T-helper 1 cell treated with Interleukin-12 subunit alpha and Interleukin-12 subunit beta and Interleukin-4 antibody, amounts not matched to agents 30 ng/mL and 1 ng/mL, for 36 hours (primary cell): ENCODE measurements around the gene TPRX2. TPM values are rescaled to one million over a fixed set of nuclear protein-coding genes. Genes with fewer than 3 reads are reported as not detected.
"Not testable (repeated sequence)": the region's sequence is repeated elsewhere in the genome, so short reads cannot be mapped to it uniquely, and the experiment has no call there.

Source experiments
- intact Hi-C: fragments of 100-400 bp; cut with micrococcal nuclease; formaldehyde crosslinking; loops from one replicate; pipeline ENCODE4 v1.15.1; 2024
- total RNA-seq: library from RNA; stranded (reverse); gene quantifications from 2 replicates; pipeline ENCODE4 v1.2.3, GENCODE V29; 2022

The TPRX2 gene
- total RNA-seq, 1 donor from 2014 or later: not detected

DNA sequence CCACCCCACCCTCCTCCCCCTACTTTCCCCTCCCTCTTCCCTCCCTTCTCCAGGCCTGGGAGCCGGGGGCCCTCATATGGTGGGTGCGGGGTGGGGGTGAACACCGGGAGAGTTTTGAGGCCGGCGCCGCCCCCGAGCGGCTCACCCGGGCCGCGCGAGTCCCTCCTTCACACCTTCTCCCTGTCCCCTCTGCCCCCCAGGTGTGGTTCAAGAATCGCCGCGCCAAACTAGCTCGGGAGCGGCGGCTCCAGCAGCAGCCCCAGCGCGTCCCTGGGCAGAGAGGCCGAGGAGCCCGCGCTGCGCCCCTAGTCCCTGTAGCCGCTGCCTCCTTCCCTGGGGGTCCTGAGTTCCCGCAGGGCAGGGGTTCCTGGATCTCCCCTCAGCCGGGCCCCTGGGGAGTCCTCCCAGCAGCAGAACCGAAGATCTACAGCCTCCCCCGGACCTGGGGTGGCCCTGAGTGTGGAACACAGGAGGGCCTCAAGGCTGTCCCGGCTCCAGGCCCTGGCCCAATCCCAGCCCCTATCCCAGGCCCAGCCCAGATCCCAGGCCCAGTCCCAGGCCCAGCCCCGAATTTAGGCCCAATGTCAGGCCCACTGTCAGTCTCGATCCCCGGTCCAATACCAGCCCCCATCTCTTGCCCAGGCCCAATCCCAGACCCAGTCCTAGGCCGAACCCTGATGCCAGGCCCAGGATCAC, 1.7 kb downstream of the TPRX2 start:
- intact Hi-C loops: no loop called here

DNA sequence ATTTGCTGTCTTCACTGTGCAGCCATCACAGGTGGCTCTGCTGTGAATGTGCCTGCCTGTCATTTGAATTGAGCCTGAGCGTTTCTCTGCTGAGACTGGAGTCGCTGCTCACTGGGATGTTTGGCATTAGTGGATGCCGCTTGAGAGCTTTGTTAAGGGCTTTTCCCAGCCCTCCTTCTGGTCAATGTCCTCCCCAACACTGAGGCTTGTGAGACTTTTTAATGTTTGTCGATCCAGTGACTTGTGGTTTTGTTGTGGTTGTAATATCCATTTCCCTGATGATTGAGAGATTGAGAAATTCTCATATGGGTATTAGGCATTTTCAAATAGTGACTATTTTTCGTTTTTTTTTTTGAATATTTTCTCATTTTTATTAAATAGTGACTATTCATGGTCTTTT, 2.6 kb downstream of the TPRX2 start:
- intact Hi-C loops: no loop called here

DNA sequence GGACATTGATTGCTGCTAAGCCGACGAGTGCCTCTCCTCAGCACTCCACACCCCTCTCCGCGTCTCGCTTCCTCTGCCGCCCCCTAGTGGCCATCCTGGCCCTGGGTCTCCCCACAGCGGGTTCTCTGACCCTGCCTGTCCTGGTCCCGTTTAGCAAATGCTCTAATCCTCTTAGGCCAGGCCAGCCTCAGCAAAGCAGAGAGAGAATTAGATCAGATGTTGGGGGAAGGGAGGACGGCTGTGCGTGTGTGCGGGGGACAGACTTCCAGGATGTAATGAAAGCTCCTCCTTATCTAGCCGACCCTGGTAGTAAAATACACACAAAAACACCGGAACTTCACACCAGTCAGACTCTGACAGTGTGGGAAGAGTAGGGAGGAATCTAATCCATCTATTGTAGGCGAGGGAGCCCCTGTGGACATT, 4.5 kb downstream of the TPRX2 start:
- intact Hi-C loops: loop anchor here (1.0 kb wide), 1 partner anchor 50 kb away; no protein-coding TSS in a partner anchor

DNA sequence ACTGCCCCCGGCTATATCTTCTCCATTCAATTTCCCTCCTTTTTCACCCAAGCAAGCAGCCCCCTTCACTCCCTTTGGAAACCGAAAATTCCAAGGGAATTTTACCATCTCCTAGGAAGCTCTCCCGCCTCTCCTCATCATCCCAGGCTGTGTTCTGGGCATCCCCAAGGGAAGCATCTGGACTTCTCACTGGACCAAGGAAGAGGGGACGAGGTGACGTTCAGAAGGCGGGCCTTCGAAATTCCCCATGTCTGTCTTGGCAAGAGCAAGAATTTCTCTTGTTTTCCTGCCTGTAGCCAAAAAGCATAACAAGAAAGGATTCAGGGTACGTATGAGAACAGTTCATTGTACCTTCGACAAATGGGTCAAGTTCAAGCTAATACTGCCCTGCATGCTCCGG, 6.1 kb downstream of the TPRX2 start:
- intact Hi-C loops: no loop called here

DNA sequence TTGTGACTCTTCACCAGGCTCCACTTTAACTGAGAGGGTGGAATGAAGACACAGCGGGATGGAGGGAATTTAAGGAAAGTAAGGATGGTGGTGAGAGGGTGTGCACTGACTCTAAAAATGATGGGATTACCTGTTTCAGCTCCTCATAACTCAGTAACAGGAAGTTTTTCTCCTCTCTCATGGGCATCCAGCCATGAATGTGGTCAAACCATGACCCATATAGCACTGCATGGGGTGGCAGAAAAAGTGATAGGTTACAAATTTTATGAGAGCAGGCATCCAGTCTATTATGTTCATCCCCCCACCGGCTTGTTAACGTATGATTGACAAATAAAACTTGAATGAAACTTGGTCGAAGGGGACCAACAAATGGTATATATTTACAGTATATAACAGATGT, 19.9 kb downstream of the TPRX2 start:
- intact Hi-C loops: no loop called here

DNA sequence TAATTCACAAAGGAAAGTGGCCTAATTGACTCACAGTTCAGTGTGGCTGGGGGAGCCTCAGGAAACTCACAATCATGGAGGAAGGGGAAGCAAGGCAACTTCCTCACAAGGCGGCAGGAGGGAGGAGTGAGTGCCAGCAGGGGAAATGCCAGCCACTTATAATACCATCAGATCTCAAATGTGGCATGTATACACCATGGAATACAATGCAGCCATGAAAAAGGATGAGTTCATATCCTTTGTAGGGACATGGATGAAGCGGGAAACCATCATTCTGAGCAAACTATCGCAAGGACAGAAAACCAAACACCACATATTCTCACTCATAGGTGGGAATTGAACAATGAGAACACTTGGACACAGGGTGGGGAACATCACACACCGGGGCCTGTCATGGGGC, 20.4 kb downstream of the TPRX2 start:
- intact Hi-C loops: not testable (repeated sequence)

DNA sequence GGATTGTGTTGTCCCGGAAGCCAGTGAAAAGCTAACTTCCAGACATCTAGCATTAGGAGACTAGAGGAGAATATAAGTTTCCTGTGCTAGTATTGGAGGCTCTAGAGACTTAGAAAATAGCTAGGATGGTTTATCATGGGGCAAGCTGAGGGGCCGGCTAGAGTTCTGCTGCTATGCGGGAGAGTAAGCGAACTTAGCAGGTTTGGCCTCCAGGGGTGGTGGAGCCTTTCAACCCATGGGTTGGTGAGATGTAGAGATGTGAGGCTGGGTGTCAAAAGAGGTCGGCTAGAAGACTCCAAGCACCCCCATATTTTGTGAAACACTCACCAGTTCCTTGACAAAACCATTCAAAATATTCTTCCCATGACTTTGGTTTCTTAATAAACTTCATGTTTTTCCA, 22.7 kb downstream of the TPRX2 start:
- intact Hi-C loops: no loop called here

DNA sequence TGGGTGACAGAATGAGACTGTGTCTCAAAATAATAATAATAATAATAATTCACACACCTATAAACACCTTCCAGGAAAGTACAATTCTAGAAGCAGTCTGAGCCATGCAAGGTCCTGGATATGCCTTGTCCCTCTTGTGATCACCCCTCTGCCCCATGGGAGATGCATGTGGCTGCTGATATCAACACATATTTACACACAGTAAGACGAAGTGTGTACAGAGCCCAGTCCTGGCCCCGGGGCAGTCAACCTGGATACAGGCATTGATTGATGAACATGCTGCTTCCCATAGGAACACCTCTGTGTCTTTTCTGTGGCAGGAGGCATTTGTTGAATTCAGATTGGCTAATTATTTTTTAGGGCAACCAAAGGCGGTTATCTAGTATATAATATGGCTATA, 23.9 kb downstream of the TPRX2 start:
- intact Hi-C loops: no loop called here

DNA sequence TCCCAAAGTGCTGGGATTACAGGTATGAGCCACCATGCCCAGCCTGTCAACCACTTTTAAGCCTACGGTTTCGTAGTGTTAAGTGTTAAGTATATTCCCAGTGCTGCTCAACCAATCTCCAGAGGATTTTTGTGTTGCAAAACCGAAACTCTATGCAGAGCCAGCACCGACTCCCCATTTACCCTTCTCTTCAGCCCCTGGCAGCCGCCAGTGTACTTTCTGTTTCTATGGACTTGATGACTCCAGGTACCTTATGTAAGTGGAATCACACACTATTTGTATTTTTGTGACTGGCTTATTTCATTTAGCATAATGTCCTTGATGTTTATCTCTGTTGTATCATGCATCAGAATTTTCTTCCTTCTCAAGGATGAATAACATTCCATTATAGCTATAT, 26.0 kb downstream of the TPRX2 start:
- intact Hi-C loops: no loop called here

DNA sequence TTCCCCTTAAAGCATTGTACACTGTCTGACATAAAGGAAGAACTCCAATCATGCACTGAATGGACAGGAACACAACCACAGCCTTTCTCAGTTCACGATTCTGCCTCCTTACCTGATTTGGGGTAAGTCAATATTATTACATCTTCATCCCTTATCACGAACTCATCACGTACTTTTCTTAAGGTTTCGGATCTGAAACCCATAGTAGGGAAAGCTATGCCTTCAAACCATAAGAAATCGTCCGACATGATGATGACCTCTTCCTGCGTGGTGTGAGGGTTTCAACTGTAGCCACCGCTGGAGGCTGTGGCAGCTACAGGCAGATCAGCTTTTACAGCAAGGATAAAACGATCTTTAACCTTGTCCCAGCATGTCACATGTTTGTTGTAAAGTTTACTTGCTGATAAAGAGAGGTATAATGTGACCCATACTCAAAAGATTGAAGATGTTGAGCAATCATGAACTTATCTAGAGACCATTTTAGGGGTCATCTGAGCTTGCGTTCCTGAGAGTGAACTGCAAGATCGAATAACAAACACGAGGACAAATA, 27.1 kb downstream of the TPRX2 start, which contains the start of gene SULT2A1:
TSS of gene SULT2A1 (minus strand) at position 306 of the 550 bp plus-strand sequence. CDS start at position 248, 58 bp downstream.
- intact Hi-C loops: no loop called here

DNA sequence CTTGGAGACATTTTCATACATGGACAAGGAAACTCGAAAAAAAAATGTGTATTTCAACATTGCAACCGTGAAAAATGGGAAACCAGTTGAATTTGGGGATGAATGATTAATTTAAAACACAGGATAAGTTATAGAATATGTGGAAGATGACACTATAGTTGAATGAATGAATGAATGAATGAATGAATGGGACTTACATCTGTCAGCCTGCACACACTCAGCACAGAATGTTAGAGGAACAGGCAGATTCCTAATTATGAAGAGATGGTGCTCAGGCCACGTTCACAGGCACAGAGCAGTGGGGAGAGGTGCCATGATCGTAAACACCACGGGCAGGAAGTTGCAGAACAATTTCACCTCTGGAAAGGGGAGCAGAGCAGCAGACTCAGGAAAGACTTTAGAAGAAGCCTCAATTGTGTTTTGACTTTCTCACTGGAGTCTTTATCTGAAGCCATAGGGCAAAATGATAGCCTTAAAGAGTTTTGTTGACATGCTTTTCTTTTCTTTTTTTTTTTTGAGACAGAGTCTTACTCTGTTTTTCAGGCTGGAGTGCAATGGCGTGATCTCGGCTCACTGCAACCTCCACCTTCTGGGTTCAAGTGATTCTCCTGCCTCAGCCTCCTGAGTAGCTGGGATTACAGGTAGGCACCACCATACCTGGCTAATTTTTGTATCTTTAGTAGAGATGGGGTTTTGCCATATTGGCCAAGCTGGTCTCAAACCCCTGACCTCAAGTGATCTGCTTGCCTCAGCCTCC, 32.0 kb downstream of the TPRX2 start:
- intact Hi-C loops: no loop called here

DNA sequence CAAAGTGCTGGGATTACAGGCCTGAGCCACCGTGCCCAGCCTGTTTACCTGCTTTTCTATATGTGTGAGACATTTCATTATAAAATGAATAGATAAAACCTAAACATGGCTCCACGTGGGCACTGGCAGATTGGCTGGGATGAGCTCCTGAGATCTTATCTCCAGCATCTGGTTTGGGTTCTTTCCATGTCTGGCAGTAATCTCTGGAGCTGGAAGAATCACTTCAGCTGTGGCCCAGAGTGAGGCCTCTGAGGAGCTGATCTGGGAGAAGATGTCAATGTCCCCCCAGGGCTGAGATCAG, 32.5 kb downstream of the TPRX2 start:
- intact Hi-C loops: no loop called here

DNA sequence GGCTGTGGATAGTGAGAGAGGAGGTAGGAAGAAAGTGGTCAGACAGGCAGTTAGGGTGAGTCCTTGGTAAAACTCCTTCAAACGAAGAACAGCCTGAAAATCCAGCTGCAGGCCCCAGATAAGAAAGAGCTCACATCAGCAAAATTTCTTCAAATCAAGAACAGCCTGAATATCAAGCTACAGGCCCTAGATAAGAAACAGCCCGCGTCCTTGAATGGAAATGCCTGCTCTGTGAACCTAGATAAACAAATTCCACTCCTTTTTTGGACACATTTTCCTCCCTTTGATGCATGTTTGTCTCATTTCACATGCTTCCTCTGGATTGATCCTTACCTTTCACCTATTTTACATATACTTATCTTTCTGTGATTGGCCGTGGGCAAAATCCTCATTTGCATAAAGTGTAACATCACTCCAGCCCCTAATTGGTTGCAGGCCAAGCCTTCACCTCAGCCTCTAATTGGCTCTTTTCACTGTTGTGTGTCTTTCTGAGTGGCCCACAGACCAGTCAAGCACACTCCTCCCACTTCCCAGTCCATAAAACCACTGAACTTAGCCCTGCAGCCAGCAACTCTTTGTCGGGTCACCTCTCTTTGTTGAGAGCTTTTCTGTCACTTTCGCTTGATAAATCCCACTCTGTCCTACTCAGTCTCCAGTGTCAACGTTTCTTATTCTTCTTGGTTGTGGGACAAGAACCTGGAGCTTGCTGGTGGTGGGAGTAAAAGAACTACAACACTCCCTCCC, 33.1 kb downstream of the TPRX2 start:
- intact Hi-C loops: no loop called here

DNA sequence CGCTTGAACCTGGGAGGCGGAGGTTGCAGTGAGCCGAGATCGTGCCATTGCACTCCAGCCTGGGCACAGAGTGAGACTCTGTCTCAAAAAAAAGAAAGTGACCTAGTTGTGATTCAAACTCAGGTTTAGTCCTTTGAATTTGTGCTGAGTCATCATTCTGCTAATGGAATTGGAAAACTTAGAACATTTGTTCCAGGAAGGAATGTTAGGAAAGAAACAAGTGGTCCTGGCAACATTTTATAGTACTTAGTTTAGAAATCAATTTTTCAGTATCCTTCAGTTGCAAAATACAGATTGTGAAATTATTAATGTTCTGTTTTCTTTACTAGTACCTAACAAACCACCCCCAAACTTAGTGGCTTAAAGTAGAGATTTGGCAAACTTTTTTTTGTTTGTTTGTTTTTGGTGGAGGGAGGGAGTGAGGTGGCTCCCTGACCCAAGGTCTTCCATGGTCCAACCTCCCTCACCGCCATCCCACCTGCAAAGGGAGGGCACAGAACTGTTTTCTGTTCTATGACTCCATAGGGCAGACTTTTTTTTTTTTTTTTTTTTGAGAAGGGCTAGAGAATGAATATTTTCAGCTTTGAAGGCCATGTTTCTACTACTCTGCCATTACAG, 36.2 kb downstream of the TPRX2 start:
- intact Hi-C loops: no loop called here

DNA sequence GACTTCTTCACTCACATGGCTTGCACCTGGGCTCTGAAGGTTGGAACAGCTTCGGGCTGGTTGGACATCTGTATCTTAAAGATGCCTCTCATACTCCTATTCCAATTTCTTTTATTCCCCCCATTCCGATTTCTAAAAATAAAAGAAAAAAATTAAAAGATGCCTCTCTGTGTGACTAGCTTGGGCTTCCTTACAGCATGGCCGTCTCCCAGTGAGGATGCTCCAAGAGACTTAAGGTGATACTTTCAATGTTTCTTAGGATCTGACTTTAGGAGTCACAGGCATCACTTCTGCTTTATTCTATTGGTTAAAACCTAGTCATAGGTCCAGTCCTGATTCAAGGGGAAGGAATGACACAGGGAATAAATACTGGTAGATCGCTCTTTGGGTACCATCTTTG, 37.0 kb downstream of the TPRX2 start:
- intact Hi-C loops: no loop called here

DNA sequence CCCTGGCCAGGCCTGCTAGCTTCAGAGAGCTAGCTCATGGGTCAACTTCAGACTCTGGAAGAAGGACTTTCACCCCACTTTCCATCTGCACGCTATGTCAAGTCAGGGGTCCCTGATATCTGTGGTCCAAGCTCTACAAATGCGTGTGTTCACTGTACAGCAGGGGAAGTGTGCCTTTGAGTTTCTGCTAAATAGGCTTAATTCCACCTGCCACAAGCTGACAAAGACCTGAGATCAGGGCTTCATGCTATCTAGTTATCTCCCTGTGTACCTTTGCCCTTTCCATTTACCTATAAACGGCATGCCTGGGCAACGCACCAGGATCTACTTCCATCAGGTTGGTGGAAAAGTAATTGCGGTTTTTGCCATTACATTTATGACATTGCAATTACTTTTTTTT, 37.7 kb downstream of the TPRX2 start:
- intact Hi-C loops: no loop called here

DNA sequence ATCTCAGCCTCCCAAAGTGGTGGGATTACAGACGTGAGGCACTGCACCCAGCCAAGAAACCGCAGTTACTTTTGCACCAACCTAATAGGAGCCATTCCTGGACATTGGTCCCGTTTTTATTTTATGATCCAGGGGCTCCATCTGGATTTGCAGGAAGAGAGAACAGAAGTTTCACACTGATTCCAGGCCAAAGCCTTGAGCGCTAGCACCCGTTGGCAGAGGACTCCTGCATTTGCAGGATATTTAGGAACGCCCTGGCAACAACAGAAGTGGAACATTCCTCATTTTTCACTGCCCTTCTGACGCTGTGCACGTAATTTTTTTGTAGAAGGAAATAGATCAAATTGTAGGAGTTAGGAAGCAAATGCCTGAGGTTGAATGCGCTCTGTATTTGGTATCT, 38.8 kb downstream of the TPRX2 start:
- intact Hi-C loops: no loop called here

DNA sequence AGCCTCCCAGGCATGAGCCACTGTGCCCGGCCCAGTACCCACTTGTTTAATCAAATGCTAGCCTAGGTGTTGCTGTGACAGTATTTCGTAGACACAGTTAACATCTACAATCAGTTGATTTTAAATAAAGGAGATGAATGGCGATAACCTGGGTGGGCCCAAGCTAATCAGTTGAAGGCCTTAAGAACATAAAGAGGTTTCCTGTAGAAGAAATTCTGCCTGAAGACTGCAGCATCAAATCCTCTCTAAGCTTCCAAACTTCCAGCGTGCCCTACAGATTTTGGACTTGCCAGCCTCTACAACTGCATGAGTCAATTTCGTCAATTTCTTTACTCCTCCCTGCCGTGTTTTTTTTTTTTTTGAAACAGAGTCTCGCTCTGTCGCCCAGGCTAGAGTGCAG, 40.3 kb downstream of the TPRX2 start:
- intact Hi-C loops: no loop called here

DNA sequence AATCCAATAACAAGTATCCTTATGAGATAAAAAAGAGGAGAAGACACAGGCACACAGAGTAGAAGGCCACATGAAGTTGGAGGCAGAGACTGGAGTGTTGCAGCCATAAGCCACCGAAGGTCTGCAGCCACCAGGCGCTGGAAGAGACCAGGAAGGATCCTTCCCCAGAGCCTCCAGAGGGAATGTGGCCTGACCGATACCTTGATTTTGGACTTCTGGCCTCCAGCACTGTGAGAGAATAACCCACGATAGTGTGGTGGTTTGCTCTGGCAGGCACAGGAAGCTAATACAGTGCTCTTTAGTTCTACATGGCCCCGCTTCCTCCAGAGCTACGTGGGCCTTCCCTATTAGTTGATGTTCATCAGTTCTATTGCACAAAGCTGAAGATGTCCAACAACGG, 42.3 kb downstream of the TPRX2 start:
- intact Hi-C loops: no loop called here

DNA sequence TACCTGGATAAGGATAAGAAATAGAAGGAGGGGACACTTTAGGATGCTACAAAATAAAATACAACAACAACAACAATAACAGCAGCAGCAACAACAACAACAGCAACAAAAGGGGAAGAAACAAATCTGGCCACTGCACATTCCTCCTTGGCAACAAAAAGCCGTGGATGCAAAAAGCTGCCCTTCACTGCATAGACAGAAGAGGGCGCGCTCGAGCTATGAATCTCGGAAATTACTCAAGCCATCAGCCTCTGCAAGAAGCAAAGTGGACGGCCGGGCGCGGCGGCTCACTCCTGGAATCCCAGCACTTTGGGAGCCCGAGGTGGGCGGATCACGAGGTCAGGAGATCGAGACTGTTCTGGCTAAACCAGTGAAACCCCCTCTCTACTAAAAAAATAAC, 50.3 kb downstream of the TPRX2 start:
- intact Hi-C loops: not testable (repeated sequence)

DNA sequence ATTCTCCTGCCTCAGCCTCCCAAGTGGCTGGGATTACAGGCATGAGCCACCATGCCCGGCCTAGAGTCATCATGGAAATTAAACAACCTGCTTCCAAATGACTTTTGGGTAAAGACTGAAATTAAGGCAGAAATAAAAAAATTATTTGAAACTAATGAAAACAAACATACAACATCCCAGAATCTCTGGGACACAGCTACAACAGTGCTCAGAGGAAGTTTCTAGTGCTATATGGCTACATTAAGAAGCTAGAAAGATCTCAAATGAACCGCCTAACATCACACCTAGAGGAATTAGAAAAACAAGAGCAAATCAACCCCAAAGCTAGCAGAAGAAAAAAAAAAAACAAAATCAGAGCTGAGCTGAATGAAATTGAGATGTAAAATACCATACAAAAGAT, 51.2 kb downstream of the TPRX2 start:
- intact Hi-C loops: not testable (repeated sequence)
